Natural killer cell (primary cell): ENCODE measurements around the gene KCTD16. TPM values are rescaled to one million over a fixed set of nuclear protein-coding genes. Genes with fewer than 3 reads are reported as not detected.

Experiments used
- ATAC-seq, 3 donors: fragments of 150-1000 bp in 2 of 3; fragments of 200-7000 bp in 1 of 3; cut with Tn5 transposase; 1 replicate in 1 of 3; 2 replicates in 2 of 3; pipeline ENCODE4 v1.10.0; 2021; ENCODE audit warnings: mild to moderate bottlenecking in 2 of 3, moderate library complexity in 2 of 3
- DNase-seq, 2 donors: peaks; one replicate each; pipeline versions ENCODE4 v3.0.0 to v3.0.0-alpha.2; 2013 to 2021; ENCODE audit warnings: mixed read lengths in 1 of 2
- H3K27ac ChIP-seq: one replicate; pipeline ENCODE4 v1.5.1; 2013; ENCODE audit warnings: mild to moderate bottlenecking, low read length
- H3K27me3 ChIP-seq: one replicate; pipeline ENCODE4 v1.6.1; 2013; ENCODE audit warnings: low read length; ENCODE audit not compliant: control insufficient read depth, insufficient read depth
- H3K36me3 ChIP-seq: one replicate; pipeline ENCODE4 v1.6.1; 2013; ENCODE audit warnings: low read length; ENCODE audit not compliant: control insufficient read depth, insufficient read depth
- H3K4me1 ChIP-seq: one replicate; pipeline ENCODE4 v1.6.1; 2013; ENCODE audit warnings: low read length; ENCODE audit not compliant: control insufficient read depth, insufficient read depth
- H3K4me3 ChIP-seq: one replicate; pipeline ENCODE4 v1.5.1; 2013; ENCODE audit warnings: low read length
- H3K9me3 ChIP-seq: one replicate; pipeline ENCODE4 v1.6.1; 2013; ENCODE audit warnings: low read length; ENCODE audit not compliant: control insufficient read depth, insufficient read depth
- H3K27ac Mint-ChIP-seq, 2 donors: one replicate each; pipeline ENCODE4 v1.8.0; 2022; ENCODE audit warnings: mild to moderate bottlenecking in 2 of 2, mixed read lengths in 2 of 2, moderate library complexity in 1 of 2
- H3K27me3 Mint-ChIP-seq, 2 donors: one replicate each; pipeline ENCODE4 v1.8.0; 2022; ENCODE audit warnings: low read depth in 2 of 2, mixed read lengths in 2 of 2
- H3K36me3 Mint-ChIP-seq: one replicate; pipeline ENCODE4 v1.8.0; 2022; ENCODE audit warnings: mixed read lengths
- H3K4me1 Mint-ChIP-seq, 2 donors: one replicate each; pipeline ENCODE4 v1.8.0; 2022; ENCODE audit warnings: mixed read lengths in 2 of 2
- H3K4me3 Mint-ChIP-seq: one replicate; pipeline ENCODE4 v1.8.0; 2022; ENCODE audit warnings: mild to moderate bottlenecking, moderate library complexity, mixed read lengths
- H3K9me3 Mint-ChIP-seq, 2 donors: one replicate each; pipeline ENCODE4 v1.8.0; 2022; ENCODE audit warnings: mixed read lengths in 2 of 2
- CTCF ChIP-seq: fragments of 200-600 bp; IDR thresholded peaks from one replicate; pipeline ENCODE4 v1.8.0; 2022; ENCODE audit warnings: antibody characterized with exemption
- WGBS: methylation state at CpG from one replicate; pipeline ENCODE4 v1.1.7; 2013; ENCODE audit warnings: missing lambda C conversion rate; ENCODE audit not compliant: insufficient coverage; 5-methylcytosine and 5-hydroxymethylcytosine counted together
- intact Hi-C: fragments of 100-400 bp; cut with micrococcal nuclease; formaldehyde crosslinking; loops from one replicate; pipeline ENCODE4 v1.14.2; 2022
- total RNA-seq, 4 donors: library from RNA; stranded (reverse); fragments of 120-200 nt in 1 of 4; gene quantifications; one replicate each; pipeline versions ENCODE4 v1.2.3 to v1.2.4, GENCODE V29; 2013 to 2022

KCTD16 gene
- total RNA-seq, 3 donors from 2014 or later (not counting 1 experiment from before 2014, with no cell fraction given), result 0.16 TPM; not detected in 2

- no peak overlapping the region for H3K4me3 ChIP-seq
- Mint-ChIP-seq H3K36me3 (peaks cover 8% of the 10 kb centered on the region), H3K9me3 (peaks cover 3 to 5% of the 10 kb centered on the region in 2 donors), H3K27me3 (peaks cover 7 to 26% of the 10 kb centered on the region in 2 donors), H3K4me1 (no peaks in the 10 kb centered on the region), H3K4me3 (no peak overlapping the region), H3K27ac (no peak overlapping the region)
- no peak for TF ChIP-seq CTCF
- no peaks in the 10 kb centered on the region for H3K4me1 ChIP-seq
- DNase-seq (no peak), ATAC-seq (no peak)
- H3K9me3 ChIP-seq, result no peaks in the 10 kb centered on the region
- WGBS, result 100% methylated on average over 1 of the region's 3 CpGs
- no peaks in the 10 kb centered on the region for H3K36me3 ChIP-seq
- H3K27me3 ChIP-seq, result no peaks in the 10 kb centered on the region
- H3K27ac ChIP-seq, result no peak overlapping the region
- intact Hi-C loops, result no loop called here
Measured at GRCh38 chr5:144265643-144266247, 95.1 kb downstream of the KCTD16 start.

- Mint-ChIP-seq H3K27me3 (peaks cover 7 to 26% of the 10 kb centered on the region in 2 donors), H3K27ac (no peak overlapping the region), H3K4me1 (no peaks in the 10 kb centered on the region), H3K4me3 (no peak overlapping the region), H3K9me3 (peaks cover 3 to 5% of the 10 kb centered on the region in 2 donors), H3K36me3 (peaks cover 8% of the 10 kb centered on the region)
- DNase-seq, result no peak
- Histone ChIP-seq H3K4me1 (no peaks in the 10 kb centered on the region), H3K4me3 (no peak overlapping the region), H3K27me3 (no peaks in the 10 kb centered on the region), H3K36me3 (no peaks in the 10 kb centered on the region), H3K9me3 (no peaks in the 10 kb centered on the region), H3K27ac (no peak overlapping the region)
- no peak for TF ChIP-seq CTCF
- WGBS, result 78% methylated on average over 4 of the region's 4 CpGs
- no peak for ATAC-seq
- intact Hi-C loops, result no loop called here
Measured at GRCh38 chr5:144267961-144268513, 97.4 kb downstream of the KCTD16 start.

GRCh38 chr5:144273232-144274027 is 102.8 kb downstream of the KCTD16 start:
- Mint-ChIP-seq H3K9me3 (peaks cover 5 to 7% of the 10 kb centered on the region in 2 donors), H3K4me1 (no peaks in the 10 kb centered on the region), H3K36me3 (peaks cover 5% of the 10 kb centered on the region), H3K27ac (no peak overlapping the region), H3K4me3 (no peak overlapping the region), H3K27me3 (peaks cover 4 to 7% of the 10 kb centered on the region in 2 donors)
- WGBS, result no CpG with 5 or more reads among the region's 2 CpGs
- no peak overlapping the region for H3K4me3 ChIP-seq
- intact Hi-C loops, result no loop called here
- no peak overlapping the region for H3K27ac ChIP-seq
- ATAC-seq, result no peak
- no peaks in the 10 kb centered on the region for H3K36me3 ChIP-seq
- H3K9me3 ChIP-seq, result no peaks in the 10 kb centered on the region
- no peak for TF ChIP-seq CTCF
- H3K27me3 ChIP-seq, result no peaks in the 10 kb centered on the region
- no peak for DNase-seq
- no peaks in the 10 kb centered on the region for H3K4me1 ChIP-seq
